HG03135 (cell line): ENCODE data around the gene ANKRD10.

Experiments used
- ATAC-seq: cut with Tn5 transposase; IDR thresholded peaks from one replicate; pipeline ENCODE4 v1.9.1; 2021; ENCODE audit warnings: mild to moderate bottlenecking, moderate library complexity; ENCODE audit not compliant: unreplicated experiment

Gene ANKRD10

GRCh38 chr13:110887597-110888333 is 27.1 kb downstream of the ANKRD10 start:
- no peak for ATAC-seq

DNA sequence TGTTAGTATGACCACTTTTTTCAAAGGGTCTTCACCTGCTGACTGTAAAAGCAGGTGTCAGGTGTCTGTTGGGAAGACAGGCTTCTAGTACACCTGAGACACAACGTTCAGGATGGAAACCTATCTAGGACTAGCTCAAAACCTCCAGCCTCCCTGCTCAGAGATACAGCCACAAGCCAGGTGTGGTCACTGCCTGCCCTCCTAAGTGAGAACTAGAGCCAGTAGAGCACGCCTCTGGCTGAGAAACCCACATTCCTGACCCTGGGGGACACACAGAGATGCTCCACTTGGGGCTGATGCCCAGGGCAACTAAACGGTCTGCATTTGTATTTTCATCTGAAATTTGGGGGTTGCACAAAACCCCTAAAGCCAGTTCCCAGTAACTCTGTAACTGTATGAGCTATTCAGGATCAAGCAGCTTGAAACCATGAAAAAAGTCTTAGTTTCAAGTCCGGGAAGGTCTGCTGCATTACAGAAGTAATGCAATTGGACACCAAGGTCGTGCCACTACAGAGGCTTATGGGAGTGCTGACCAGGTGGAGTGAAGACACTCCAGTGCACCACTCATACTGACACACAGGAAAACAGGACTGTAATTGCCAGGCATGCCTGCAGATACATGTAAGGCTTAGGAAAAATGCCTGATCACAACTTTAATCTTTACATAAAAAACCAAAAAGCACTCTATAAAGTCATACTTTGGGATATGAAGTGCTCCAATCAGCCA is 27.8 kb downstream of the ANKRD10 start:
- no peak for ATAC-seq

DNA sequence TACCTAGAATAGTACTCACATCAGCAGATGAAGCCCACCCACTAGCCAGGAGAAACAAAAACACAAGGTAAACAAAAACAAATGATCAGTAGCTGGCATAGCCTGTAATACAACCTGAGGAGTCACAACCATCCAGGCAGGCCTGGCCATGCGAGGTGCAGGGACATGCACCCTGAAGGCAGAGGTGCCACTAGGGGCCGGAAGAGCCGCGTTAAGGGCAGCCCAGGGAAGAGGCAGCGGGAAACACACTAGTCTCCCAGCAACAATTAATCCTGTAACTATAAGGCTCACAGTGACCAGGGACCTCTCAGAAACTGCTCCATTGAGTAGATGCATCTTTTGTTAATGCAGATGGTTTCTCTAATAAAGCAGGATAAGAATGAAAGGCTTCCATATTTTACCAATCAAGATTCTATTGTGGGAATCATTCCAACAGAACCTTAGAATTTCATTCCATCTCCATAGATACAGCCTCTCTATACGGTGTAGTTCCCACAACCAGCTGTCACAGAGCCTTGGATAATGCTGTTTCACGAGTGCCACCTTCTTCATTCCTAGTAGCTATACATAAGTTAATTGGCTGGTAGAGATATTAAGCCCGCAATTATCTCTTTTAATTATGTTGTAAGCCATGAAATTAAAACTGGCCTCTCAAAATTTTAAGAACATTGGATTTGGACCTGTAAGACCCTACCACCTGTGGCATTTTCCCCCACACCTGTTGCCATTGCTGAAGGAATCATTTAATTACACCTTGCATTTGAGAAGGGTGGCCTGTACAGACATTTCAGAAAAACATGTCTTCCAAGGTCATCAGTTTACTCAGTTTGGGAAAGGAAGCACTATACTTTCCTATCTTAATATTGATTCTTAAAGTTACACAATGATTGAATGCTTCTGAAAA is 28.7 kb downstream of the ANKRD10 start:
- no peak for ATAC-seq

DNA sequence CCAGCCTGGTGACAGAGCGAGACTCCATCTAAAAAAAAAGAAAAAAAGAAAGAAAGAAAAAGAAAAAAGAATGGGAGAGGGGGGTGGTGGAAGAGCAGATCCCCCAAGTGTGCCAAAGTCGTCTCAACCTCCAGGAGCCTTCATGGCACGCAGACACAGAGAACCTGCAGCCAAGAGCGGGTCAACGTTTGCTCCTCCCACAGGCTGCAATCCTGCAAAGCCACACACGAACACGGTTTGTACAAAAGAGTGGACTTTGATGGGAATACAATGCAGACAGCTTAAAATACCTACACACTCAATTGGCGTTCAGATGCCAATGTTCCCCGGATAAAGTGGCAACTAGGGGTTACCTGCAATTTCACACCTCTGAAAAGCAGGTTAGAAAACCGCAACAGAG is 29.4 kb downstream of the ANKRD10 start:
- no peak for ATAC-seq

- no peak for ATAC-seq
Observed at GRCh38 chr13:110884517-110884916, 30.4 kb downstream of the ANKRD10 start.

GRCh38 chr13:110883542-110883941 is 31.3 kb downstream of the ANKRD10 start:
- no peak for ATAC-seq

DNA sequence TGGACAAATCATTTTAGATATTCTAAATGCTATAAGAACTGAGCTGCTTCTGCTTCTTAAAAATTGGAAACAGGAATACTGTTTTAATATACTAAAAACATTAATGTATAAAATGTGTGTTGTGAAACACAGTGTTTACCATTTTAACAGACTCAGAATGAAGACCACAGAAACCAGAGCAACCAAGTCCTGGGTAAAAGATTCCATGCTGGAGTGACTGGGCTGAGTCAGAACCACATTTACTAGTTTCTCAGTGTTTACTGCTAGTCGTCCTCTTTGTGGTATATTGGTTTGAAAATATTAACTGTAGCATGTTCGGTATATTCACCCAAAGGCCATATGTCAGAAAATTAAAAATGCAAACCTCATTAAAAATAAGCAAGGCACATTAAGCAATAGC is 31.9 kb downstream of the ANKRD10 start:
- ATAC-seq = no peak

DNA sequence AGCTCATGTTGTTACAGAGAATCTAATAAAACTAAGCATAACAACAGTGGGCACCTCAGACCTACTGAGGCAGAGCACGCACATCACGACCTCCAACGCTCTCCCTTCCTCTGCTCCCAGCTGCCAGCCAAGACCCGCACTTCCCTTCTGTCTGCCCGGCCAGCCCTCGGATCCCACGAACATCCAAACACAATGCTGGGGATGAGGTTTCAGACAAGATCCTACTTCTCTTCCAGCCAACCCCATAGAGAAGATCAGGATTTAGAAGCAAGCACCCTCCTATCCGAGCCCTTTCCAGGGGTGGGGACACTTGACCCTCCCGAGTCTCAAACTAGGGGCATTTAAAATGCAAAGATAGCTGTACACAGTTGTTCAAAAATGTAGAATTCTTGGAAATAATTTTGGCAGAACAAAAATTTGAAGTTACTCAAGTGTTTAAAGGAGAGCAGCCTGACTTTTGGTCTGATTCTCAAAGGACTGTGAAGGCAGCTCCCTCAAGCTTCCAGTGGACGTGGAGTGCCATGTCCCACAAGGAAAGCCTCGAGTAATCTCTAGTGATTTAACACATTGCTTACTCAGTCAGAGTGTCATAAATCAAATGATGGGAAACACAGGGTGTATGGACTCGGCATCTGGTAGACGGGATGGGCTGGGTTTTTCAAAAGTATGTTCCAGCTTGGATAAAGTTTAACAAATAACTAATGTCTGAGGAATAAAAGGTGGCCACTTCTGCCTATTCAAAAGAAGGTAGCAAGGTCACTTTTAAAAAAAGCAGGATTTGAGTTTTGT is 32.8 kb downstream of the ANKRD10 start:
- no peak for ATAC-seq

DNA sequence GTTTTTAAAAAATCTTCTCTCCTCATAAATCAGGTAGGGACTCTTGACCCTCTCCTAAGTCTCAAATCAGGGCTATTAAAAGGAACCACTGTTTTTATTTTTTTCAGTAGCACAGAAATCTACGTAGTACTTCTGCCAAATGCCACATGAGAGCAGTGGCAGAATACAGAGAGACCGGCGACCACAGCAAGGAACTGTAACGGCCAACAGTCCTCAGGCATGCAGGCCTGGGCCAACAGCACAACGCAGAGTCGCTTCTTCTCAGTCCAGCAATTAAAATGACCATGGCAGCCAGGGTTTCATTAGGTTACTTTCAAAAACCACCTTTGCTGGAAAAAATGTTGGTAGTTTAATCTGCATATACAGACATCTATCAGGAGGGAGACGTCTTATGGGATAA is 34.2 kb downstream of the ANKRD10 start:
- no peak for ATAC-seq

DNA sequence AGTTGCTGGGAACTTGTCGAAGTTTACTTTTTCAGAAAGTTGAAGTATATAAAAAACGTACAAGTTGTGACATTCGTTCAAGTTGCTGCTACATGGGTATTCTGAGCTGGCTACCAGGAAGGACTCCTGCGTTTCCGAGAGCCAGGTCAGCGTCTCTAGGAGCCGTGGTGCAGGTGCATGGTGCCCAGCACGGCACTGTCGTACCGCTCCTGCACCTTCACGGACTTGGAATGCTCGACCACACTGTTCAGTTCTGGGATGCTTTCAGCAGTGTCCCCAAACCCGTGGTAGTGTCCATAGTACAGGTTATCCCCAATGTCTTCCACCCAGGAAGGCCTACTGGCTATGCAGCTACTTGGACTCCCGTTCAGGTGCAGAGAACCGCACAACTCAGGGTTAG is 35.4 kb downstream of the ANKRD10 start:
- no peak for ATAC-seq

DNA sequence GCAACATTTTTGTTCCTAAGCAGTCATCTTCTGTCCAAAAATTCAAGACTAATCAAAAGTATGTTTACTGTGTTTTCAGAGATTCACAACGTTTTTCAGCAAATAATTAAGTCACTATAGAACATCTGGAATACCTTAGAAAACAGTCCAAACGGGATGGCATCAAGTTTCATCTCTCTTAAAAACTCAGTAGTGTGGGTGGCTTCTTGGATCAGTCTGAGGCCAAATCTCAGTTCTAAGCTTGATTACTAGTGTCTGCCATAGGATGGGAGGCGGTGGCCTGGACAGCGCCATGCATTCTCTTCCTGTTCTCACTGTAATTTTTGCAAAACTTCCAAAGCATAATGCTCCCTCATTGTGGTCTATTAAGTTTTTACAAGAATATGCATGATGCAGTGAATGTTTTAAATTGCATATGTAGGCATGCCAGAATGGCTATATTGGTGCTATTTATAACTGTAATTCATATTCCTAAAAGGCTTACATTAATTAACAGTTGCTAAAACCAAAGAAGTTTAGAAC is 37.1 kb downstream of the ANKRD10 start:
- ATAC-seq = no peak

GRCh38 chr13:110876609-110877008 is 38.3 kb downstream of the ANKRD10 start:
- ATAC-seq = no peak

DNA sequence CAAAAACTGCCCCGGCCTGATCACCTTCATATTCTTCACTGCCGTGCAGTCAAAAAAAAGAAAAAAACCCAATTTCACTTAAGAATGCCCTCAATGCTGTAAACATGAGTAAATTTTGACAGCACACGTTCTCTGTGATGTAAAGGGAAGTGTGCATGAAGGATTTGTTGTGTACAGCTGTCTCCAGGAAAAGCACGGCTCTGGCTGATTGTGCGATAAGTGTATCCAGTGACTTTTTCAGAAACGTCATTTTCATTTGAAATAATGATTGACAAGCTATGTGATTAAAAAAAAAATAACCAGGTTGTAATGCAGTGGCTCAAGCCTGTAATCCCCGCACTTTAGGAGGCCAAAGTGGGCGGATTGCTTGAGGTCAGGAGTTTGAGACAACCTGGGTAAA is 39.6 kb downstream of the ANKRD10 start:
- no peak for ATAC-seq

DNA sequence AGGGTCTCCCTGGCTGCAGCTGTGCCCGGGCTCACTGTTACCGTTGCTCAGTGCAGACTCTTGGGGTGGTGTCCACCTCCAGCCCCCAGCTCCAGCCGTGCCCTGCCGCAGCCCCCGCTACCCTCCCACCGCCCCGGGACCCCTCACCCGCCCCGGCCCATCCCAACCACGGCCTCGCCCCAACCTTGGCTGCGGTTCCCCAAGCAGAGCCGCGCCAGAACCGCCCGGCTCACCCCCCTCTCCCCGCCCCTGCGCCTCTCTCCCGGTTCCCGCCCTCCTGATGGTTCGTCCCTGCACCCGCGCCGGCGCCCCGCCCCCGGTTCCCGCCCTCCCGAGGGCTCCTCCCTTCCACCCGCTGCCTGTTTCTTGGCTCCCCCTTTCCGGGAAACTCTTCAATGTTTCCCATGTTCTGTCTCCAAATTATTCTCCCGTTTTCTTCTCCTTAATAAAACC is 40.3 kb downstream of the ANKRD10 start:
- ATAC-seq = no peak

- ATAC-seq = no peak
Observed at GRCh38 chr13:110873639-110874507, 41.0 kb downstream of the ANKRD10 start.

DNA sequence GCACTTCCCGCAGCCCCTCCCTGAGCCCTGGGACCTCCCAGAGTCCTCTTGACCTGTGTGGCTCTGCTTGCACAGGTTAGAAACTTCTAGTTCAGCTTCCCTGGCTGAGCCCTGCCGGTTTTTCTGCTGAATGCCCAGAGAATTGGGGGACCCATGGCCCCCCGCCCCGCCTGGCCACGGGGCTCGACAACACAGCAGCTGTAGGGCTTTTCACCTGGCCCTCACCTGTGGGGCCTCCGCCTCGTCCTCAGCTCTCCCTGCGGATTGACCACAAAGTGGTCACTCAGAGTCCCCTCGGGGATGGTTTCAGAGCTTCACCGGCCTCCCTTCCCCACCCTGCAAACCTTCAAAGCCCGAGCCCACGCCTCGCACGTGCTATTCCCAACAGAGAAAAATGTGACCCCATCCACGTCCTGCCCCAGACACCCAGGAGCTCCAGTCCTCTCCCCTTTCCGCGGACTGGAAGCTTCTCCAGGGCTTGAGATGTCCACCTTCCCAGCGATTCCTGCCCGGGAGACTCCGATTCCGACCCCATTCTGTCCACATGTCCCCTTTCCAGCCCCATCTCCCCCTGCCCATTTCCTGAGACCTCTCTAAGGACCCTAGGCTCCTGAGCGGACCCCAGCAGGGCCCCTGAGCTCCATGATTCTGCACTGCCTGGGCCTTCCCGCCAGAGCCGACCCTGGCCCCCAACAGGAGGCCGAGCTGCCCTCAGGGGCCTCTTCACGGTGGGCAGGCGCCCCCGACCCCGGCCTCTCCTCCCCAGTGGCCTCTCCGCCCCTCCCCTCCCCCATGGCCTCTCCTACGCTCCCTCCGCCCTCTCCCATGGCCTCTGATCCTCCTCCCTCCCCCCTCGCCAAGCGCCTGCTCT is 41.9 kb downstream of the ANKRD10 start:
- ATAC-seq = no peak

GRCh38 chr13:110872034-110872767 is 42.7 kb downstream of the ANKRD10 start:
- ATAC-seq = no peak
